HG03442 (cell line): Measurements from ENCODE around the gene HRG.
A peak's percentile ranks its signal among the peaks of the same experiment; 100 is the strongest.

Source experiments
- ATAC-seq: cut with Tn5 transposase; IDR thresholded peaks from one replicate; pipeline ENCODE4 v1.9.1; 2021; ENCODE audit warnings: mild to moderate bottlenecking, moderate library complexity; ENCODE audit not compliant: unreplicated experiment

Gene HRG

GRCh38 chr3:186637686-186638085 lies 28.1 kb upstream of the HRG start:
- no peak for ATAC-seq

GRCh38 chr3:186638259-186638658 lies 27.6 kb upstream of the HRG start:
- no peak for ATAC-seq

- no peak for ATAC-seq
Measured at GRCh38 chr3:186639778-186640472, 25.9 kb upstream of the HRG start, which contains the start of gene FETUB. TSS of gene FETUB (plus strand) at chr3:186640399. CDS start at chr3:186640461, 62 bp downstream.

- no peak for ATAC-seq
Measured at GRCh38 chr3:186640473-186640818, 25.4 kb upstream of the HRG start.

GRCh38 chr3:186640929-186641328 lies 24.9 kb upstream of the HRG start:
- no peak for ATAC-seq

GRCh38 chr3:186642014-186642413 lies 23.8 kb upstream of the HRG start:
- ATAC-seq, result no peak

GRCh38 chr3:186643493-186643892 lies 22.3 kb upstream of the HRG start:
- ATAC-seq, result peak; percentile 57

- ATAC-seq, result no peak
Measured at GRCh38 chr3:186644683-186645082, 21.1 kb upstream of the HRG start.

- no peak for ATAC-seq
Measured at GRCh38 chr3:186646106-186646505, 19.7 kb upstream of the HRG start.

GRCh38 chr3:186646841-186647240 lies 19.0 kb upstream of the HRG start:
- ATAC-seq, result no peak

GRCh38 chr3:186648851-186649250 lies 17.0 kb upstream of the HRG start:
- ATAC-seq, result no peak

- no peak for ATAC-seq
Measured at GRCh38 chr3:186651678-186652215, 14.1 kb upstream of the HRG start.

GRCh38 chr3:186653080-186653707 lies 12.6 kb upstream of the HRG start:
- peak; percentile 85 for ATAC-seq

GRCh38 chr3:186653984-186654383 lies 11.8 kb upstream of the HRG start:
- ATAC-seq, result no peak

- ATAC-seq, result no peak
Measured at GRCh38 chr3:186663361-186664118, 2.3 kb upstream of the HRG start.

- ATAC-seq, result no peak
Measured at GRCh38 chr3:186664119-186664495, 1.7 kb upstream of the HRG start.

- no peak for ATAC-seq
Measured at GRCh38 chr3:186664506-186664905, 1.3 kb upstream of the HRG start.

GRCh38 chr3:186668426-186668825 lies 2.6 kb downstream of the HRG start:
- ATAC-seq, result no peak

GRCh38 chr3:186669378-186670084 lies 3.7 kb downstream of the HRG start:
- ATAC-seq, result no peak

GRCh38 chr3:186670155-186670554 lies 4.3 kb downstream of the HRG start:
- no peak for ATAC-seq

GRCh38 chr3:186671051-186671450 lies 5.2 kb downstream of the HRG start:
- no peak for ATAC-seq
